Body of pancreas (tissue), 4 donors: ENCODE measurements around the gene OR56A4.

Experiments
- CTCF ChIP-seq, 7 experiments: fragments of 450-650 bp in 4 of 7; fragments of 200-600 bp in 3 of 7; sonication (generic) in 3 of 7; IDR thresholded peaks; one replicate each; pipeline ENCODE4 v1.5.1; 2016 to 2019; ENCODE audit warnings: antibody characterized with exemption in 7 of 7
- POLR2A ChIP-seq, 3 donors: fragments of 450-650 bp; IDR thresholded peaks; one replicate each; pipeline ENCODE4 v1.6.1; 2016; ENCODE audit warnings: antibody characterized with exemption in 3 of 3, mild to moderate bottlenecking in 2 of 3

- TF ChIP-seq POLR2A (IDR thresholded peaks at IDR 0.05) (no peak), CTCF (IDR thresholded peaks at IDR 0.05) (no peak)
Measured at GRCh38 chr11:5967708-5968107, 39.0 kb downstream of the OR56A4 start.
